Left ventricle myocardium inferior (tissue), 1 donor: ENCODE measurements around the gene ZNF710. TPM values are rescaled to one million over a fixed set of nuclear protein-coding genes. Genes with fewer than 3 reads are reported as not detected.

Source experiments
- DNase-seq: peaks from one replicate; pipeline ENCODE4 v3.0.0-alpha.2; 2020
- H3K27ac ChIP-seq: fragments of 200-600 bp; replicated peaks from 2 replicates; pipeline ENCODE4 v1.8.0; 2021
- H3K27me3 ChIP-seq: fragments of 200-600 bp; 2 replicates; pipeline ENCODE4 v1.8.0; 2021; ENCODE audit warnings: low read depth
- H3K36me3 ChIP-seq: fragments of 200-600 bp; 2 replicates; pipeline ENCODE4 v1.8.0; 2021
- H3K4me1 ChIP-seq: fragments of 200-600 bp; 2 replicates; pipeline ENCODE4 v1.8.0; 2021
- H3K4me3 ChIP-seq: fragments of 200-600 bp; 2 replicates; pipeline ENCODE4 v1.8.0; 2021; ENCODE audit warnings: mild to moderate bottlenecking, moderate library complexity
- H3K9me3 ChIP-seq: fragments of 200-600 bp; replicated peaks from 2 replicates; pipeline ENCODE4 v1.8.0; 2021
- intact Hi-C: fragments of 100-400 bp; cut with micrococcal nuclease; formaldehyde crosslinking; loops from one replicate; pipeline ENCODE4 v1.11.0; 2022
- total RNA-seq: library from RNA; stranded (reverse); fragmentation: NEBNext Ultra II Directional; extraction: Animal tissue kit (Norgen Biotek cat#: 25700); gene quantifications from one replicate; pipeline ENCODE4 v1.2.1, GENCODE V29; 2021
- TF ChIP-seq, protein P1 (sequence below): fragments of 200-600 bp; IDR thresholded peaks from 2 replicates; pipeline ENCODE4 v1.8.0; 2021; ENCODE audit warnings: antibody characterized with exemption, mild to moderate bottlenecking, borderline replicate concordance
- donor health status: DM: no; HTN: yes; CAD: no; lungs with severe emphysema.

ZNF710 gene
- total RNA-seq, 1 donor from 2014 or later: 5.5 TPM

DNA sequence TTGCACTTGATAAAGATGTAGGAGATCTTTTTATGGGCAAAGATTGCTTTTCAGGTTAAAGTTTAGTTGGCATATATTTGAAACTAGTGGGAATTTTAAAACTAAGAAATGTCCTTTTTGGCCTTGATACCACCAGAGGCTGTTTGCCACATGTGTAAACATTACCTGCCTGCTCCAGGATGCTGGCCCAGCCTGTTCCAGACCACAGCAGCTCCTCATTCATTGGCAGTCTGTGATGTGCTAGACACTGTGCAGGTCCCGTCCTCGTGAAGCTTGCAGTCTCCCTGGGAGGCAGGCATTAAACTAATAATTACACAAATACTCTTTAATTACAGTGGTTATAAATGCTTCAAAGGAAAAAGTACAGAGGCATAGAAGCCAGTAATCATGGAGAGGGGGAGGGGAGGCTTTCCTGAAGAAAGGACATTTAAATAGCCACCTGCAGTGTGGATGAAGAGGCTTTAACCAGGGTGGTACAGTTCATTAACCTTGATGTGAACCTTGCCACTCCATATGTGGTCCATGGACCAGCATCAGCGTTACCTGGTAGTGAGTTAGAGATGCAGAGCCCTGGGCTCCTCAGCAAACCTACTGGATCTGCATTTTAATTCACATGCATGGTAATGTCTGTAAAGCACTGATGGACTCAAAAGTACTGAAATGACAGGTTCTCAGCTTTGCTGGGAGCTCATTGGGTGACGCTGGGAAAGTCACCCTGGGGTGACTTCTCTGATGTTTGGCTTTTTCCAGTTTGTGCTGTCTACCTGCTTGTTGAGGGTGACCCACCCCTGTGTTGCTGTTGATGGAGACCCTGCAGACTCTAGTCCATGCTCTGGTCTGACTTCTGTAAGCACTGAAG is 5.3 kb downstream of the ZNF710 start:
- Histone ChIP-seq H3K4me1 (peaks cover 42% of the 10 kb centered on the region), H3K4me3 (no peak overlapping the region), H3K9me3 (peaks cover 7% of the 10 kb centered on the region), H3K27me3 (no peaks in the 10 kb centered on the region), H3K27ac (peak overlapping the region; percentile 89), H3K36me3 (peaks cover 4% of the 10 kb centered on the region)
- intact Hi-C loops: no loop called here
- no peak for DNase-seq
- TF ChIP-seq, protein P1, sequence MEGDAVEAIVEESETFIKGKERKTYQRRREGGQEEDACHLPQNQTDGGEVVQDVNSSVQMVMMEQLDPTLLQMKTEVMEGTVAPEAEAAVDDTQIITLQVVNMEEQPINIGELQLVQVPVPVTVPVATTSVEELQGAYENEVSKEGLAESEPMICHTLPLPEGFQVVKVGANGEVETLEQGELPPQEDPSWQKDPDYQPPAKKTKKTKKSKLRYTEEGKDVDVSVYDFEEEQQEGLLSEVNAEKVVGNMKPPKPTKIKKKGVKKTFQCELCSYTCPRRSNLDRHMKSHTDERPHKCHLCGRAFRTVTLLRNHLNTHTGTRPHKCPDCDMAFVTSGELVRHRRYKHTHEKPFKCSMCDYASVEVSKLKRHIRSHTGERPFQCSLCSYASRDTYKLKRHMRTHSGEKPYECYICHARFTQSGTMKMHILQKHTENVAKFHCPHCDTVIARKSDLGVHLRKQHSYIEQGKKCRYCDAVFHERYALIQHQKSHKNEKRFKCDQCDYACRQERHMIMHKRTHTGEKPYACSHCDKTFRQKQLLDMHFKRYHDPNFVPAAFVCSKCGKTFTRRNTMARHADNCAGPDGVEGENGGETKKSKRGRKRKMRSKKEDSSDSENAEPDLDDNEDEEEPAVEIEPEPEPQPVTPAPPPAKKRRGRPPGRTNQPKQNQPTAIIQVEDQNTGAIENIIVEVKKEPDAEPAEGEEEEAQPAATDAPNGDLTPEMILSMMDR: no peak

DNA sequence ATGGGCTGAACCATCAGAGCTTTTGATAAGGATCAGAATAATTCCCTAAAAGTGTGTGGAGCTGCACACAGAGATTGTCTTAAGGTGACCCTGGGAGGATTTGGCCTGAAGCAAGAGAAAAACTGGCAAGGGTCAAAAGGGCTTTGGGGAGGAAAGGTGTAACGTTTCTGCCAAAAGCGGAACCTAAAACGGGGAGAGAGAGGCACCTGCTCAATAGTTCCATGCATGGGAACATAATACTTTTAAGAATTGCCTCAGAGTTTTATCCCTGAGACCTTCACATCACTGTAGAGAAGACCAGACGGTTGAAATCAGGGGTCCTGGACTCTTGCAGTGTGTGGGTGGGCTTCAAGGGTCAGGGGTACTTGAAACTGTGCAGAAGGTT is 5.9 kb downstream of the ZNF710 start:
- DNase-seq: no peak
- Histone ChIP-seq H3K4me1 (peaks cover 42% of the 10 kb centered on the region), H3K4me3 (no peak overlapping the region), H3K27ac (no peak overlapping the region), H3K9me3 (peaks cover 13% of the 10 kb centered on the region), H3K36me3 (peaks cover 4% of the 10 kb centered on the region), H3K27me3 (no peaks in the 10 kb centered on the region)
- intact Hi-C loops: no loop called here
- TF ChIP-seq, protein P1: no peak

DNA sequence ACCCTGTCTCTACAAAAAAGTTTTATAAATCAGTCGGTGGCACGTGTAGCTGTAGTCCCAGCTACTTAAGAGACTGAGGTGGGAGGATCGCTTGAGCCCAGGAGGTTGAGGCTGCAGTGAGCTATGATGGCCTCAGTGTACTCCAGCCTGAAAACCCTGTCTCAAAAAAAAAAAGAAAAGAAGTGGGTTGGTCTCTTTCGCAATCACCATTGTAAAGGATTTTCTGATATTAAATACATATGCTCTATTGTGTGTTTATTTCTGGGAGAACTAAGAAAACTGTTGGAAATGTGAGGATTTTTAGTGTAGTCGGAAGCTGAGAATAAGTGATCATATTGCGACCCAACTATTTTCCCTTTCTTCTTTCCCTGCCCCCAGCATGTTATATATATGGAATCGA is 7.5 kb downstream of the ZNF710 start:
- Histone ChIP-seq H3K4me1 (peaks cover 28% of the 10 kb centered on the region), H3K27me3 (no peaks in the 10 kb centered on the region), H3K9me3 (peaks cover 19% of the 10 kb centered on the region), H3K27ac (no peak overlapping the region), H3K4me3 (no peak overlapping the region), H3K36me3 (peaks cover 4% of the 10 kb centered on the region)
- TF ChIP-seq, protein P1: no peak
- no peak for DNase-seq
- intact Hi-C loops: no loop called here

DNA sequence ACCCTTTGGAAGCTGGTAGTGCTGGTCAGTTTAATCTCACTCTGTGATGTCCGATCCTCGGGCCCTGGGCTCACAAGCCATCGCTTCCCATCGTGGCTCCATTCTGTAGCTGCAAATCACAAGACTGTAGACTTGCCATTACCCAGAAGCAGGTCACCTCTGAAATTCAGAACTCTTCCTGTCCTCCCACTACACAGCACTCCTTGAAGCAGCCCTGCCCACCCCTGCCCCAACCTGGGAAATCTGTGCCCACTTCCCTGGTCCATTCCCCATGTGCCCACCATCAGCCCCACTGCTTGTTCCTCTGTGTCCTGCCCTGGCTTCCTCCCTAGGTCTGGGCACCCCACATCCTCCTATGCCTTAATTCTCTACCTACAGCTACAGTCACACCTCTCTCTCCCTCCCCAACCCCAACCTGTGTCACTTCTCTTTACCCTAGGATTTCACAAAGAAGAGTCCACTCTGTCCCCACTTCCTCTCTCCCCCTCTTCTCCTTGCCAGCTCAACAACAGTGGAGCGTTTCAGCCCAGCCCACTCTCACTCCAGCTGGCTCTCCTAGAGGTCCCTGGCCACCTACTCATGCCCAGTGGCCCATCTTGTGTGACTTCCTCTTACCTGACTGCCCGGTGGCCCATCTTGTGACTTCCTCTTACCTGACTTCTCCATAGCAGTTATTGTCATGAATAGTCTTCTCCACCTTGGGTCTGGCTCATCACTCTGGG is 8.3 kb downstream of the ZNF710 start:
- Histone ChIP-seq H3K27ac (no peak overlapping the region), H3K4me3 (no peak overlapping the region), H3K4me1 (peaks cover 20% of the 10 kb centered on the region), H3K36me3 (peaks cover 4% of the 10 kb centered on the region), H3K9me3 (peaks cover 19% of the 10 kb centered on the region), H3K27me3 (no peaks in the 10 kb centered on the region)
- intact Hi-C loops: no loop called here
- TF ChIP-seq, protein P1: no peak
- DNase-seq: no peak

DNA sequence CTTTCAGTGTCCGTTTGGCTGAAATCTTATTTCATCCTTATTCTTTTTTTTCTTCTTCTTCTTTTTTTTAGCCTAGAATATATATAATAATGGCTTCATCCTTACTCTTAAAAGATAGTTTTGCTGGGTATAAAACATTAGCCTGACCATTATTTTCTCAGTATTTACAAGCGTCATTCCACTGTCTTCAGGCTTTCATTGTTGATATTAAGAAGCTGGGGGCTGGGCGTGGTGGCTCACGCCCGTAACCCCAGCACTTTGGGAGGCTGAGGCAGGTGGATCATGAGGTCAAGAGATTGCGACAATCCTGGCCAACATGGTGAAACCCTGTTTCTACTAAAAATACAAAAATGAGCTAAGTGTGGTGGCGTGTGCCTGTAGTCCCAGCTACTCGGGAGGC is 10.6 kb downstream of the ZNF710 start:
- Histone ChIP-seq H3K9me3 (peaks cover 19% of the 10 kb centered on the region), H3K4me3 (no peak overlapping the region), H3K27me3 (no peaks in the 10 kb centered on the region), H3K4me1 (no peaks in the 10 kb centered on the region), H3K27ac (no peak overlapping the region), H3K36me3 (peaks cover 4% of the 10 kb centered on the region)
- no peak for DNase-seq
- intact Hi-C loops: no loop called here
- TF ChIP-seq, protein P1: no peak
